Memory B cell (primary cell): ENCODE data around the gene PRKAR2B.
"Not testable (repeated sequence)": the region's sequence is repeated elsewhere in the genome, so short reads cannot be mapped to it uniquely, and the experiment has no call there.

Experiments
- ATAC-seq: fragments of 150-1000 bp; cut with Tn5 transposase; 2 replicates; pipeline ENCODE4 v1.10.0; 2021; ENCODE audit warnings: low read depth, mild to moderate bottlenecking, moderate library complexity
- DNase-seq, 2 donors: peaks; one replicate each; pipeline ENCODE4 v3.0.0; 2022; ENCODE audit warnings: low spot score in 2 of 2
- H3K27ac Mint-ChIP-seq: one replicate; pipeline ENCODE4 v1.8.0; 2022; ENCODE audit warnings: mild to moderate bottlenecking, moderate library complexity, mixed read lengths
- H3K27me3 Mint-ChIP-seq: one replicate; pipeline ENCODE4 v1.8.0; 2022; ENCODE audit warnings: mixed read lengths
- H3K36me3 Mint-ChIP-seq: one replicate; pipeline ENCODE4 v1.8.0; 2022; ENCODE audit warnings: mild to moderate bottlenecking, mixed read lengths
- H3K4me1 Mint-ChIP-seq: one replicate; pipeline ENCODE4 v1.8.0; 2022; ENCODE audit warnings: mixed read lengths
- H3K4me3 Mint-ChIP-seq: one replicate; pipeline ENCODE4 v1.8.0; 2022; ENCODE audit warnings: mild to moderate bottlenecking, moderate library complexity, mixed read lengths
- H3K9me3 Mint-ChIP-seq: one replicate; pipeline ENCODE4 v1.8.0; 2022; ENCODE audit warnings: mixed read lengths

PRKAR2B gene

DNA sequence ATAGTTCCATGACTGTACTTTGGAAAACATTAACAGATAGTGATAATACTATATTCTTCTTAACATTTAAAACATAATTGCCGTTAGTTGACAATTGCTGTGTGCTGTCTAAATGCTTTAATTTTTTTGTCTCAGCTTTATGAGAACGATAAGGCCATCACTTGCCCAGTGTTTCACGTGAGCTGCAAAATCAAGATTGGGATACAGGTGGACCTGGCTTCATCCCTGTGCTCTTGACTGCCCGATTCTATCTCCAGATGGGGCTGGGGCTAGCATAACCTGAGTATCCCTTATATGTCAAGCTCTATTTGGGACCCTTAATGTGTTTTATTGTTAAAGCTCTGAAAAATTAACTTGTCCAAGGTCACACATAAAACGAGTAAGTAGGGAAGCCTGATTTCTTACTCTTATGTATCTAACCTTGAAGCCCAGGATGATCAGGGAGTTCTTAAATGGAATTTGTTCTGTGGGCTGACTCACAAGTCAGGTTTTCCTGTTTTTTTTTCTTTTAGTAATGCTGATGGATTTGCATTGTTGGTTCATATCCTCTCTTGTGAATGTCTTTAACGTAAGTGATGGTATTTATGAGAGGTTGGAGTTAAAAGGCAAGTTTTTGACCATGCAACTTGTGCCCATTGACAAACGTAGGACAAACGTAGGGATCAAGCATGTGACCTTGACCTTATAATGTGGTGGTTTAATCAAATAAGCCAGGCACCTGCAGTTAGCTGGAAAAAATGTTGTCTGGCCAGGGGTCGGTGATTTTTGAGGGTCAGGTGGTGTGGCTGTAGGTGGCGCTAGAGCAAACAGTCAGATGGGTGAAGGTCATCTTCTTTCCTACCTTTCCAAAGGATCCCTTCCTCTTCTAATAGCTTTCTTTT lies 3.6 kb downstream of the PRKAR2B start:
- peaks cover 8% of the 10 kb centered on the region for H3K4me1 Mint-ChIP-seq
- no peak overlapping the region for H3K27ac Mint-ChIP-seq
- no peak overlapping the region for H3K4me3 Mint-ChIP-seq
- H3K36me3 Mint-ChIP-seq: no peaks in the 10 kb centered on the region
- H3K9me3 Mint-ChIP-seq: no peaks in the 10 kb centered on the region
- H3K27me3 Mint-ChIP-seq: peaks cover 14% of the 10 kb centered on the region
- DNase-seq (no peak), ATAC-seq (no peak)

DNA sequence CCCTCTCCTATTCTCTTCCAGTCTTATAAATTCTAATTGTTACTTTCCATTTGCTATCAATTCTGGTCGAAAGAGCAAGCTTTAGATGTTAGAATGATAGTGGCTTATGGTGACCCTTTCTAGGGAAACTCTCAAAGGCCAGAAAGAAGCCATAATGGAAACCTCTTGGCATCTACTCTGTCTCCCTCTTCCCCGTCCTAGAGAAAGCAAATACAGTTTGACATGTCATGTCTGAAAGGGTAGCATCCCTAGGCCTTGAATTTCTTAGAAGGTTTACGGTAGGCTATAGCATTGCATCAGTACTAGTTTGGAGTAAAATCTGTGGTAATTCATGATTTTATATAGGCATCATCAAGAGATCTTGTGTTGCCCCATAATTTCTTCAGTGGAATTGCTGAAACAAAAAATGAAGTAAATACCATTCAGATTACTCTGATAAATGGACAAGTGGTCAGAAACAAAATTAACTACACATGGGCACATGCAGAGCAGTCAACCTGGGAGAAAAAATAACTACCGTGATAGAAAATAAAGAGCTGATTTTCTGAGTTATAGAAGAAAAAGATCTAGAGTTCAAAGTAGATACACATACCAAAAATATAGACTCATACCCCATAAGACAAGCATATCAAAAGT lies 4.4 kb downstream of the PRKAR2B start:
- H3K9me3 Mint-ChIP-seq: no peaks in the 10 kb centered on the region
- no peak for DNase-seq
- peaks cover 14% of the 10 kb centered on the region for H3K27me3 Mint-ChIP-seq
- peaks cover 7% of the 10 kb centered on the region for H3K4me1 Mint-ChIP-seq
- no peak overlapping the region for H3K4me3 Mint-ChIP-seq
- no peak overlapping the region for H3K27ac Mint-ChIP-seq
- H3K36me3 Mint-ChIP-seq: no peaks in the 10 kb centered on the region
- ATAC-seq: no peak

DNA sequence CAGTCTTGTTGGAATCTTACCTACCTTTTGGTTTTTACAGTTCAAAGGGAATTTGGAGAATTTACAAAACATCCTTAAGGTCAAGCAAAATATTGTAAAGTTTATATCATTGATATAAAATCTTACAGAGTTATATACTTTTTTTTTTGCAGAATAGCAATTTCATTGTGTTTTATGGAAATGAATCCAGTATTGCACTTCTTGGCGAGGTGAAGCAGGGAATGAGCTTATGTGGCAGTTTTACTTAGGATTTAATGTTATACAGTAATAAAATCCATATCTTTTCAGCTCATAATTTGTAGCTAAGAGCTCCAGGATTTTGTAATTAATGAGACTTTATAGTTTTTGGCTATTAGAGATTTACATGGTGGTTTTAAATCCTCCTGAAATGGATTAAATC lies 5.0 kb downstream of the PRKAR2B start:
- no peaks in the 10 kb centered on the region for H3K36me3 Mint-ChIP-seq
- DNase-seq (no peak), ATAC-seq (no peak)
- H3K4me3 Mint-ChIP-seq: no peak overlapping the region
- H3K9me3 Mint-ChIP-seq: no peaks in the 10 kb centered on the region
- H3K27me3 Mint-ChIP-seq: peaks cover 14% of the 10 kb centered on the region
- no peak overlapping the region for H3K27ac Mint-ChIP-seq
- H3K4me1 Mint-ChIP-seq: peaks cover 5% of the 10 kb centered on the region

- H3K36me3 Mint-ChIP-seq: no peaks in the 10 kb centered on the region
- no peak for ATAC-seq
- no peak overlapping the region for H3K4me3 Mint-ChIP-seq
- no peaks in the 10 kb centered on the region for H3K9me3 Mint-ChIP-seq
- no peak overlapping the region for H3K27ac Mint-ChIP-seq
- DNase-seq: no peak
- H3K27me3 Mint-ChIP-seq: peaks cover 14% of the 10 kb centered on the region
- peaks cover 5% of the 10 kb centered on the region for H3K4me1 Mint-ChIP-seq
These were observed 5.5 kb downstream of the PRKAR2B start for GRCh38 chr7:107049971-107050532.

DNA sequence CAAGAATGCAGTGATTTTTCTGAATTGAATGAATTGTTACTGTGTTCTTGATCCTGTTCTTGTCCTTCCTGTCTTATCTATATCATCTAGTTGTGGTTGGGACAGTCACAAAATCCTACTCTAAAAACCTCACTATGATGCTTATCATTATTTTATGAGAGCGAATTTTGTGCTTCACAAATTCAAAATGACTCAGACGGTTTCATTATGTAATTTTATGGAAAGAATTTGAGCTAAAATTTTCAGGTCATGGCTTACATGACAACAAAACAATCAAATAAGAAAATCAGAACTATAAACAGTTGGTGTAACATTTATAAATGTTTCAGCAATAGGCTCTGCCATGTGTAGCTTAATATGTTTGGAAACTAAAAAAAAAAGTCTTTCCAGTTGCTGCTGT lies 6.9 kb downstream of the PRKAR2B start:
- no peak for ATAC-seq
- peaks cover 8% of the 10 kb centered on the region for H3K27me3 Mint-ChIP-seq
- H3K27ac Mint-ChIP-seq: no peak overlapping the region

GRCh38 chr7:107054965-107055364 lies 10.5 kb downstream of the PRKAR2B start:
- DNase-seq, H3K9me3 Mint-ChIP-seq, H3K27ac Mint-ChIP-seq, H3K4me3 Mint-ChIP-seq, H3K4me1 Mint-ChIP-seq, H3K36me3 Mint-ChIP-seq, H3K27me3 Mint-ChIP-seq, ATAC-seq: not testable (repeated sequence)

More for the DNA sequence above, 6.9 kb downstream of the PRKAR2B start:
- no peaks in the 10 kb centered on the region for H3K9me3 Mint-ChIP-seq
- H3K4me3 Mint-ChIP-seq: no peak overlapping the region
- no peaks in the 10 kb centered on the region for H3K4me1 Mint-ChIP-seq
- peaks cover under 1% of the 10 kb centered on the region for H3K36me3 Mint-ChIP-seq
- no peak for DNase-seq

GRCh38 chr7:107056058-107056457 lies 11.6 kb downstream of the PRKAR2B start:
- not testable (repeated sequence) for H3K4me3 Mint-ChIP-seq, DNase-seq, H3K27me3 Mint-ChIP-seq, H3K36me3 Mint-ChIP-seq, H3K4me1 Mint-ChIP-seq, ATAC-seq, H3K9me3 Mint-ChIP-seq, H3K27ac Mint-ChIP-seq

GRCh38 chr7:107056728-107057473 lies 12.4 kb downstream of the PRKAR2B start:
- Mint-ChIP-seq H3K36me3 (peaks cover 2% of the 10 kb centered on the region), H3K4me1 (no peaks in the 10 kb centered on the region)

DNA sequence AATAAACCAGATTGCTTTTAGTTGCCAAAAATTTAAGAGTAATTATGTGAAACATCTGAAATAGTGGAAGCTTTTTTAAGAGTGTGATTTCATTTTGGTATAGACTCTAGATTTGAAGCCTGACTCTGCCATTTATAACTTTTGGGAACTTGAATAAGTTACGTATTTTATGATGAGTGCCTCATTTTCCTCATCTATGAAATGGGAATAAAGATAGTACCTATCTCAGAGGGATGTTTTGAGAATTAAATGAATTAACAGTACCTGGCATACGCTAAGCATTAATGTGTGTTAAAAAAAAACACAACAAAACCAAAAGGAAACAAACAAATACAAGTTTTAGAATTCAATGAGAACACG lies 12.9 kb downstream of the PRKAR2B start:
- no peaks in the 10 kb centered on the region for H3K4me1 Mint-ChIP-seq

More at GRCh38 chr7:107056728-107057473, 12.4 kb downstream of the PRKAR2B start:
- Mint-ChIP-seq H3K27ac (no peak overlapping the region), H3K27me3 (peaks cover 2% of the 10 kb centered on the region), H3K9me3 (no peaks in the 10 kb centered on the region), H3K4me3 (no peak overlapping the region)
- ATAC-seq (no peak), DNase-seq (no peak)

DNA sequence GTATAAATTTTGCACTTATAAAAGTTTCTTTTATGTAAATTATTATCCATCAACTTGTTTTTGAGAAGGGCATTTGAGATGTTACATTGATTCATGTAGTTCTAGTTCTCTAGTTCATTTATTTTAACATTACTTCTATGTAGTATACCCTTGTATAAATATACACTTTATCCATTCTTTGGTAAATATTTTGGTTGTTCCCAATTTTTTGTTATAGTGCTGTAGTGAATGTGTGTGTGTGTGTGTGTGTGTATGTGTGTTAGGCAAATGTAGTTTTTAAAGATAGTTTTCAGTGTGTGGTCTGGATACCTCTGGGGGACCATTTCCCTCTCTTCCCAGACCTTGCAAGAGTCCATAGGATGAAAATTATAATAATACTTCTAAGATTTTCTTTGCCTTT lies 15.0 kb downstream of the PRKAR2B start:
- ATAC-seq: no peak
- H3K27ac Mint-ChIP-seq: no peak overlapping the region

More for the DNA sequence above, 12.9 kb downstream of the PRKAR2B start:
- no peak for DNase-seq
- Mint-ChIP-seq H3K4me3 (no peak overlapping the region), H3K9me3 (no peaks in the 10 kb centered on the region), H3K36me3 (peaks cover 2% of the 10 kb centered on the region), H3K27me3 (peaks cover 2% of the 10 kb centered on the region), H3K27ac (no peak overlapping the region)
- no peak for ATAC-seq

DNA sequence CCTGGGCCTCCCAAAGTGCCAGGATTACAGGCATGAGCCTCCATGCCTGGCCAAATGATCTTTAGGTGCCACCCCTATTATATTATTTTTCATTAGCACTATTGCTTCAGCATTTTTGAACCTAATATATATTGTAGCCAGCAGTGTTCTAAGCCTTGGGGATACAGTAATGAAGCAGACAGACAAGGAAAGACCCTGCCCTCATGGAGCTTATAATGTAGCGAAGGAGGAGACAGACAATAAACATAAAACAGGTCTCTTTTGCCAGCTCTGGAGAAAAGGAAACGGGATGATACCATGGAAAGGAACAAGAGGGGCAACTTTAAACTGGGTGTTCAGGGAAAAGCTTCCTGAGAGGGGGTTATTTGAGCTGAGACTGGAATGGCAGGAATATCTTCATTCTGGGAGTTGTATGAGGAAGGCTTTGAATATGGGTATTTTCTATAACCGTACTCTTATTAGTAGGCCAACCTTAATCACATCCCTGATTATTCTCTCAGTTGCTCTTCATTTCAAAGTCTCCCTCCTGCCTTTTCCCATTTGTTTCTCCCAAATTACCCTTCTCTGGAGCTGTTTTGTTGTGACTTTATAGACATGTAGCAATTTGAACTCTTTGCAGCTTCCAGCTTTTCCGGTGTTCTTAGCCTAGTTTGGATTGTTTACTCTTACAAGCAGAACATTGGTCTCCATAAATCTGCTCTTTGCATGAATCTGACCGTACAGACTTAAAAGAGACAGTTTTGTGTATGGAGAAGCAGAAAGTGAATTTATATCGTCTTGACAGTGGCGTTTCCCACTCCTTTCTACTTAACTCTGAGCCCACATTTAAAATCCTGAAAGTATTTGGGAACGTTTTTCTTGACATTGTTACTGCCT lies 19.0 kb downstream of the PRKAR2B start:
- Mint-ChIP-seq H3K27me3 (peaks cover 1% of the 10 kb centered on the region), H3K4me3 (no peak overlapping the region)
- ATAC-seq: no peak

More for the DNA sequence above, 15.0 kb downstream of the PRKAR2B start:
- H3K27me3 Mint-ChIP-seq: peaks cover 2% of the 10 kb centered on the region
- H3K4me1 Mint-ChIP-seq: no peaks in the 10 kb centered on the region
- peaks cover 2% of the 10 kb centered on the region for H3K36me3 Mint-ChIP-seq
- H3K4me3 Mint-ChIP-seq: no peak overlapping the region
- H3K9me3 Mint-ChIP-seq: no peaks in the 10 kb centered on the region
- DNase-seq: no peak

GRCh38 chr7:107064255-107064654 lies 19.8 kb downstream of the PRKAR2B start:
- Mint-ChIP-seq H3K27ac (no peak overlapping the region), H3K9me3 (no peaks in the 10 kb centered on the region), H3K4me3 (no peak overlapping the region), H3K36me3 (no peaks in the 10 kb centered on the region), H3K27me3 (peaks cover 1% of the 10 kb centered on the region), H3K4me1 (peaks cover under 1% of the 10 kb centered on the region)
- no peak for ATAC-seq
- no peak for DNase-seq

More for the DNA sequence above, 19.0 kb downstream of the PRKAR2B start:
- no peak overlapping the region for H3K27ac Mint-ChIP-seq
- no peaks in the 10 kb centered on the region for H3K4me1 Mint-ChIP-seq
- H3K36me3 Mint-ChIP-seq: no peaks in the 10 kb centered on the region
- DNase-seq: no peak
- H3K9me3 Mint-ChIP-seq: no peaks in the 10 kb centered on the region

GRCh38 chr7:107065929-107066247 lies 21.4 kb downstream of the PRKAR2B start:
- no peak for DNase-seq
- peaks cover 3% of the 10 kb centered on the region for H3K4me1 Mint-ChIP-seq
- ATAC-seq: no peak
- peaks cover 1% of the 10 kb centered on the region for H3K27me3 Mint-ChIP-seq
- no peak overlapping the region for H3K27ac Mint-ChIP-seq
- H3K9me3 Mint-ChIP-seq: no peaks in the 10 kb centered on the region
- H3K36me3 Mint-ChIP-seq: no peaks in the 10 kb centered on the region
- H3K4me3 Mint-ChIP-seq: no peak overlapping the region
